Activated CD4-positive, CD25-positive, alpha-beta regulatory T cell treated with anti-CD3 and anti-CD28 coated beads, Interleukin-2, amount 50 U/mL, for 24 hours (primary cell): ENCODE data around the gene ABL1.

Experiments used
- ATAC-seq, 2 donors: fragments of 150-1000 bp; cut with Tn5 transposase; one replicate each; pipeline ENCODE4 v1.10.0; 2021; ENCODE audit warnings: mild to moderate bottlenecking in 1 of 2, moderate library complexity in 1 of 2

ABL1 gene

GRCh38 chr9:130854092-130854491, 19.0 kb downstream of the ABL1 start:
- no peak for ATAC-seq

- ATAC-seq: no peak
Measured at GRCh38 chr9:130854835-130855234, 19.8 kb downstream of the ABL1 start.

GRCh38 chr9:130856474-130856873, 21.4 kb downstream of the ABL1 start:
- ATAC-seq: no peak

GRCh38 chr9:130857864-130858738, 23.0 kb downstream of the ABL1 start:
- ATAC-seq: no peak

- ATAC-seq: no peak
Measured at GRCh38 chr9:130858739-130859705, 24.0 kb downstream of the ABL1 start.

GRCh38 chr9:130860458-130861316, 25.6 kb downstream of the ABL1 start:
- no peak for ATAC-seq

- ATAC-seq: no peak
Measured at GRCh38 chr9:130861372-130862180, 26.5 kb downstream of the ABL1 start.

GRCh38 chr9:130862217-130862616, 27.2 kb downstream of the ABL1 start:
- no peak for ATAC-seq

GRCh38 chr9:130862747-130863146, 27.7 kb downstream of the ABL1 start:
- no peak for ATAC-seq

GRCh38 chr9:130864541-130864940, 29.5 kb downstream of the ABL1 start:
- no peak for ATAC-seq

- no peak for ATAC-seq
Measured at GRCh38 chr9:130865921-130866320, 30.9 kb downstream of the ABL1 start.

- peak; percentile 55 to 66 for ATAC-seq
Measured at GRCh38 chr9:130866474-130866965, 31.5 kb downstream of the ABL1 start.

GRCh38 chr9:130867556-130867955, 32.5 kb downstream of the ABL1 start:
- no peak for ATAC-seq

- no peak for ATAC-seq
Measured at GRCh38 chr9:130868230-130868629, 33.2 kb downstream of the ABL1 start.

- no peak for ATAC-seq
Measured at GRCh38 chr9:130869250-130869649, 34.2 kb downstream of the ABL1 start.

- peak; percentile 30 to 38 for ATAC-seq
Measured at GRCh38 chr9:130870491-130871381, 35.7 kb downstream of the ABL1 start.

GRCh38 chr9:130871395-130872062, 36.5 kb downstream of the ABL1 start:
- no peak for ATAC-seq

- ATAC-seq: no peak
Measured at GRCh38 chr9:130872093-130872492, 37.0 kb downstream of the ABL1 start.

- no peak for ATAC-seq
Measured at GRCh38 chr9:130872508-130872907, 37.5 kb downstream of the ABL1 start.
